WI38 (cell line): ENCODE data around the gene MAMLD1.

Experiments
- H3K4me3 ChIP-seq: 2 replicates; pipeline ENCODE4 v1.5.1; 2011; ENCODE audit warnings: low read depth, mild to moderate bottlenecking, control low read depth, low read length
- TF ChIP-seq, protein P1 (sequence below): IDR thresholded peaks from 2 replicates; pipeline ENCODE4 v1.5.1; 2012; ENCODE audit warnings: low read depth, mild to moderate bottlenecking, control low read depth, low read length

MAMLD1 gene

DNA sequence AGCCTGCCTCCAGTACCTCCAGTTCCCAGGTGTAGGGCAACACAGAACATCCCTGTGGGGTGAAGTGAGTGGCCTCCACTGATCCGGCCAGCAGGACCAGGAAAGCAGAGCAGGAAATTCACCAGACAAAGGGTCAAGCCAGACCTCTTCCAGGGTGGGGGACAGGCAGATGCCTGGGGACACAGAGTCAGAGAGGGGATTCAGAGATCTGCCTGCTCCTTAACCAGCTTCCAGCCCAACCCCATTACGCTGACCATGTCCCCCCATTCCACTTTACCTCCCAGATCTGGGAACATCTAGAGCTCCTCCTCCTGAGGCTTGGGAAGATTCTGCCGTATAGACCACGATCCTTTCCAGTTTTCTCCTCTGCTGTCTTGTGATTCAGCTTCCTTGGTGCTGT, 132.4 kb downstream of the MAMLD1 start:
- TF ChIP-seq, protein P1, sequence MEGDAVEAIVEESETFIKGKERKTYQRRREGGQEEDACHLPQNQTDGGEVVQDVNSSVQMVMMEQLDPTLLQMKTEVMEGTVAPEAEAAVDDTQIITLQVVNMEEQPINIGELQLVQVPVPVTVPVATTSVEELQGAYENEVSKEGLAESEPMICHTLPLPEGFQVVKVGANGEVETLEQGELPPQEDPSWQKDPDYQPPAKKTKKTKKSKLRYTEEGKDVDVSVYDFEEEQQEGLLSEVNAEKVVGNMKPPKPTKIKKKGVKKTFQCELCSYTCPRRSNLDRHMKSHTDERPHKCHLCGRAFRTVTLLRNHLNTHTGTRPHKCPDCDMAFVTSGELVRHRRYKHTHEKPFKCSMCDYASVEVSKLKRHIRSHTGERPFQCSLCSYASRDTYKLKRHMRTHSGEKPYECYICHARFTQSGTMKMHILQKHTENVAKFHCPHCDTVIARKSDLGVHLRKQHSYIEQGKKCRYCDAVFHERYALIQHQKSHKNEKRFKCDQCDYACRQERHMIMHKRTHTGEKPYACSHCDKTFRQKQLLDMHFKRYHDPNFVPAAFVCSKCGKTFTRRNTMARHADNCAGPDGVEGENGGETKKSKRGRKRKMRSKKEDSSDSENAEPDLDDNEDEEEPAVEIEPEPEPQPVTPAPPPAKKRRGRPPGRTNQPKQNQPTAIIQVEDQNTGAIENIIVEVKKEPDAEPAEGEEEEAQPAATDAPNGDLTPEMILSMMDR = no peak
- H3K4me3 ChIP-seq = no peak overlapping the region

DNA sequence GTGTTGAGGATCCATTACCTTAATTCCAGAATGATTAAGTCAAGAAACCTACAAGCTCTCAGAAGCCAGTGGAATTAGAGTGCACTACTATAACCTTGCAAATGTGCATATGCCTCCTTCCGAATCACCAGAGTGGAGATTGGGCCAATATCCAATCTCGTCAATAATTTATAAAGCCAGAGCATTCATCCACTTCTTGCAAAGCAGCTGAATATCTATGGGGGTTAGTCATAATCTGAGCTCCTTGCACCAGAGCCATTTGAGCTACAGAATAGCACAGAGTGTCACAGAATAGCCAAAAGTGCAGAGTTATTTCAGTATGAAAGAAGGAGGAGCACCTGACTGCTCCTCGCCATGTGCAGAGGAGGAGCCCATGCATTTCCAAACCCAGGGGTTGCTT, 136.1 kb downstream of the MAMLD1 start:
- no peak overlapping the region for H3K4me3 ChIP-seq
- TF ChIP-seq, protein P1 = no peak

DNA sequence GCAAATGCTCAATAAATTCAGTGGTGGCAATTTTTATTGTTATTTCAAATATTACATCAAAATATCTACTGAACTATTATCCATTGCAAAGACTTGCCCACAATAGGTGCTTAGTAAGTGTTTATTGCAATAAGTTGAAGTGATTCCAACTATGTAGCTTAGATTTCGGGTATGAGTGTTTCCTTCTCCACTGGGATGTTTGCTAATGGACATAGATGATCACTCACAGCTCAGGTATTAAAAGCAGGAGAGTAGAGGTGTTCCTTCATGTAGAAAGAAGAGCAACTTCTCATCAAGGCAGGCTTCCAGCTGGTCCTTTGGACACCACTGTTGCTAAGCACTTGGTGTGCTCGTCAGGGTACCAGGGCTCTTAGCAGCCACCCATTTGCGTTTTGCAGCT, 139.0 kb downstream of the MAMLD1 start:
- TF ChIP-seq, protein P1 = no peak
- H3K4me3 ChIP-seq = no peak overlapping the region

DNA sequence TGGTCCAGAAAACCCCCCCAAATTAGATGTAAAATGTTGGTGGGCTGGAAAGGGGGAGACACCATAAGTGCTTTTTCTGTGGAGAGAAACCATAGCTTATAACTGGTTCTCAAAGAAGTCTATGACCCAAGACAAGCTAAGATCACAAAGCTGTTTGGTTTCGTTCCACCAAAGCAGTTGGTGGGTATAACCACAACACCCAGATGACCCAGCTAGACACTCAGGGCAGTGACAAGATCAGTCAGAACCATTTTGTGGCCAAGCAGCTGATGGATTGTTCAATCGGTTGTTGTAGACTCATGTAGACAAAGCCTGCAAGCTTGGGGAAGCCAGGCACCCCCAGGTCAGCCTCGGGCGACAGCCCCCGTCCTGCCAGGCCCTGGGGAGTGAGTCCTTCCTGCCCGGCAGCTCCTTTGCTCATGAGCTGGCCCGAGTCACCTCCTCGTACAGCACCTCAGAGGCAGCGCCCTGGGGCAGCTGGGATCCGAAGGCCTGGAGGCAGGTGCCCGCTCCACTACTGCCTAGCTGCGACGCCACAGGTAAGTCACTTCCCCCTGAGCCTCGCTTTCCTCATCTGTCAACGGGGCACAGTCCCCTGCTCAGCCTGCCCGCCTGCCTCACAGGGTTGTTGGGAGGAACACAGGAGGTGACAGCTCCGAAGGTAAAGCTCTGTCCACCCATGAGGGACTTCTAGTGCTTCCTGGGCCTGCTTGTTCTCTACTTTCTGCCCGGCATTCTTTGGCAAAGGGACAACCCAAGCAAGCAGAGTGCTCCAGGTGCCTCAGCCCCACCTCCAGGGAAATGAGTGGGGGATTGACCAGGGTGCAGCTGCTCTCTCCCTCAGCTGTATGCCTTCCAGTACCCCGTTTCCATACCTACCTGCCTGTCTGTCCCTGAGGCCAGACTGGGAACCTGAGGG, 140.1 kb downstream of the MAMLD1 start:
- TF ChIP-seq, protein P1 = no peak
- H3K4me3 ChIP-seq = no peak overlapping the region

DNA sequence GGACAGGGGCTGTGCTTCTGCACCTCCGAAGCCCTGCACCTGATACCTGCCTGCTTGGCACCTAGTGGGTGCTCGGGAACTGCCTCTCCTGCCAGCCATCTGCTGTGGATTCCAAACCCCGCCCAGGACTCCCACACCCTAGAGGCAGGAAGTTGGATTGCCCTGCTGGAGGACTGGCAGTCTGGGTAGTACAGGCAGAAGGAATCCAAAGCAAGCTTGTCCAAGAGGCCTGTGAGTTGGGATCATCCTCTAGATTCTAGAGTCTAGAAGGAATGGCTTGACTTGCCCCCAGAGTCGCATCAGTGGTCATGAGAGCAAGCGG, 140.7 kb downstream of the MAMLD1 start:
- TF ChIP-seq, protein P1 = no peak
- H3K4me3 ChIP-seq = no peak overlapping the region

DNA sequence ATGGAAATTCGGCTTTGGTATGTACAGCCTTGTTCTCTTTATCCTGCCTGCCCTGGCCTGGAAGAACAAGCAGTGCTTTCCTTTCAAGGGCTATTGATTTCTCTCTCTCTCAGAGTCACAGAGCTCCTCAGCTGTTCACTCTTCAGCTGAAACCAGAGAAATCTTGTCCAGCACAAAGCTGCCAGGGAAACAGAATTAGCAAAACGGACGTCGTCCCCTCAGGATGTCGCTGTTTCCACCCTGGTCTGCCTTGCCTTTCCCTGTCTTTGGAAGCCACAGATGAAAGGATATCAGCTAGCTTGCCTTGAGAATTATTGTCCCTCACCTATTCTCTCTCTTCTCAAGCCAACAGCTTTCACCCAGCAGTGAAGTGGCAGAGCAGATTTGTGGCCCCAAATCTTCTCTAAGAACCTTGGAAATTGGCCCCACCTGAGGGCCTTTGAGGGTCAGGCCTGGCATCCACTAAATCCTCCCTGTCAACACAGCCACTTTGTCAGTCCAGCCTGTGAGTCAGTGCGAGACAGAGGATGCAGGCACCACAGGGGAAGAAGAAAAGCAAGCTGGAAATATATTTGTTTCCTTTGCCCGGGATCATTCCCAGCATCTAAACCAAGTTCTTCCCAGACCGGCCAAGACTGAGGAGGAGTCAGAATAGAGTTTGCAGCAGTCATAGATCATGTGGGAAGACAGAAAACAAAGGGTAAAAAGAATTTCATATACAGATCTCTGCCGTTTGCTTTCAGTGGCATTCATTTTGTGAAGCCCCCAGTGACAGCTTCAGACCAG, 141.5 kb downstream of the MAMLD1 start:
- H3K4me3 ChIP-seq = no peak overlapping the region
- TF ChIP-seq, protein P1 = no peak

DNA sequence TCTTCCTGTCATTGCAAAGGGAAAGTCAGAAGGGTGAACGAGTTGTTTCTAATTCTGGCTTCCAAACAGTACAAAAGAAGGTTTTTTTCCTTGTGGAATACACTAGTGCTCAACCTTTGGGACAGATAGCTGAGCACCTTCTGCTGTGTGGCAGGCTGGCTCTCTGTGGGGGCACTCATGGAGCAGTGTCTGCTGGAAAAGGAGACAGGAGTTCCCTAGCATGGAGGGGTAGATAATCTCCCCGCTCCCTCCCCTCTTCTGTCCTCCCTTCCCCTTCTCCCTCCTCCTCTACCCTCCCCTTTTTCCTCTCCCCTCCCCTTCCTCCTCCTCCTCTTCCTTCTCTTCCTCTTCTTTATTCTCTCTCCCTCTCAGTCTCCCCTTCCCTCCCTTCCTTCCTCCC, 142.9 kb downstream of the MAMLD1 start:
- TF ChIP-seq, protein P1 = no peak
- no peak overlapping the region for H3K4me3 ChIP-seq
